BJ (cell line): Measurements from ENCODE around the gene PEX6. TPM values are rescaled to one million over a fixed set of nuclear protein-coding genes. Genes with fewer than 3 reads are reported as not detected.
A peak's percentile ranks its signal among the peaks of the same experiment; 100 is the strongest.
"Not testable (repeated sequence)": the region's sequence is repeated elsewhere in the genome, so short reads cannot be mapped to it uniquely, and the experiment has no call there.

Experiments used
- CTCF ChIA-PET: fragments of 350-600 bp; formaldehyde crosslinking; extraction: SDS; loops from one replicate; lab custom pipeline; 2021; ENCODE audit warnings: antibody characterized with exemption, inconsistent platforms; lab: Yijun Ruan, JAX
- POLR2A ChIA-PET: fragments of 300-600 bp; sonication (Branson Sonifier 250); formaldehyde crosslinking; extraction: SDS; loops from one replicate; lab custom pipeline; 2021; ENCODE audit warnings: antibody characterized with exemption; lab: Charles Lee
- DNase-seq: peaks from one replicate; pipeline ENCODE4 v3.0.0-alpha.2; 2011; ENCODE audit warnings: low read depth
- H3K27me3 ChIP-seq: 2 replicates; pipeline ENCODE4 v1.6.0; 2011; ENCODE audit warnings: low read length; ENCODE audit not compliant: control insufficient read depth, insufficient read depth
- H3K36me3 ChIP-seq: 2 replicates; pipeline ENCODE4 v1.5.1; 2011; ENCODE audit warnings: low read length; ENCODE audit not compliant: control insufficient read depth, insufficient read depth
- H3K4me3 ChIP-seq: 2 replicates; pipeline ENCODE4 v1.5.1; 2011; ENCODE audit warnings: low read depth, mild to moderate bottlenecking, control low read depth, low read length
- polyA plus RNA-seq: library from polyadenylated mRNA; depleted of rRNA; stranded (reverse); fragments of >200 nt; gene quantifications from 2 replicates; pipeline ENCODE4 v1.2.3, GENCODE V29; 2011
- TF ChIP-seq, protein P1 (sequence below): IDR thresholded peaks from 2 replicates; pipeline ENCODE4 v1.5.1; 2011; ENCODE audit warnings: low read depth, mild to moderate bottlenecking, control low read depth, inconsistent platforms, low read length, moderate library complexity; ENCODE audit not compliant: insufficient read depth

The PEX6 gene
- polyA plus RNA-seq, 1 experiment = 5.6 TPM

DNA sequence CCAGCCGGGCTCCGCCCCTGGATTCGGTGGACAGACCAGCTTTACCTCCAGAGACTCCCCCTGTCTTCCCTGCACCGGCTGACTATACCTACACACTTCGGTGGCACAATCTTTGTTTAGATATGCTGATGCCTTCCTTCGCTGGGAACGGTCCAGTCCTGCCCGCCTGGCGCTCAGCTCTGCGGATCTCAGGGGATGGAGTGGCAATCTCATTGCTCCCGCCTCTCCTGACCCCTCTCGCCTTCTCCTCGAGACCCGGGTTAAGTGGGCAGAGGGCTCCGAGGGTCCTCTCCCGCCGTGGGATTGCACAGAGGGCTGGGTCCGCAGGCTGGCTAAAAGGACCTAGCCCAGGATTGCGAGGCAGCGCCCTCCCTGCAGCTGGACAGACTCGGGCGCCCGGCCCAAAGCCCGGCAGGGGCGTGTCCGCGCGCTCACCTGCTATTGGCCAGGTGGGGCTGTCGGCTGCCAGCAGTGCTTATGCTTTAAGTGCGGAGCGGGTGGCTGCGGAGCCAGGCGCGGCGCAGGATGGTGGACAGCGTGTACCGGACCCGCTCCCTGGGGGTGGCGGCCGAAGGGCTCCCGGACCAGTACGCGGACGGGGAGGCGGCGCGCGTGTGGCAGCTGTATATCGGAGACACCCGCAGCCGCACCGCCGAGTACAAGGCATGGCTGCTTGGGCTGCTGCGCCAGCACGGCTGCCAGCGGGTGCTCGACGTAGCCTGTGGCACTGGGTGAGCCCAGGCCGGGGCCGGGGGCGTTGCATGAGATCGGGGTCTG is 18.6 kb downstream of the PEX6 start, which contains the start of gene GNMT:
Gene GNMT (plus strand): TSS at position 512 of the 777 bp plus-strand sequence. CDS start 14 bp downstream, at position 526.
- H3K36me3 ChIP-seq = peaks cover 9% of the 10 kb centered on the region
- no peaks in the 10 kb centered on the region for H3K27me3 ChIP-seq
- peak within 1 kb of the TSS; percentile 47 for H3K4me3 ChIP-seq
- ChIA-PET POLR2A (no interaction called here), CTCF (interaction anchor here (1.2 to 1.9 kb wide), 2 partner anchors 10 to 19 kb away, joined by 3 to 6 read pairs; no protein-coding TSS in a partner anchor)
- TF ChIP-seq, protein P1, sequence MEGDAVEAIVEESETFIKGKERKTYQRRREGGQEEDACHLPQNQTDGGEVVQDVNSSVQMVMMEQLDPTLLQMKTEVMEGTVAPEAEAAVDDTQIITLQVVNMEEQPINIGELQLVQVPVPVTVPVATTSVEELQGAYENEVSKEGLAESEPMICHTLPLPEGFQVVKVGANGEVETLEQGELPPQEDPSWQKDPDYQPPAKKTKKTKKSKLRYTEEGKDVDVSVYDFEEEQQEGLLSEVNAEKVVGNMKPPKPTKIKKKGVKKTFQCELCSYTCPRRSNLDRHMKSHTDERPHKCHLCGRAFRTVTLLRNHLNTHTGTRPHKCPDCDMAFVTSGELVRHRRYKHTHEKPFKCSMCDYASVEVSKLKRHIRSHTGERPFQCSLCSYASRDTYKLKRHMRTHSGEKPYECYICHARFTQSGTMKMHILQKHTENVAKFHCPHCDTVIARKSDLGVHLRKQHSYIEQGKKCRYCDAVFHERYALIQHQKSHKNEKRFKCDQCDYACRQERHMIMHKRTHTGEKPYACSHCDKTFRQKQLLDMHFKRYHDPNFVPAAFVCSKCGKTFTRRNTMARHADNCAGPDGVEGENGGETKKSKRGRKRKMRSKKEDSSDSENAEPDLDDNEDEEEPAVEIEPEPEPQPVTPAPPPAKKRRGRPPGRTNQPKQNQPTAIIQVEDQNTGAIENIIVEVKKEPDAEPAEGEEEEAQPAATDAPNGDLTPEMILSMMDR = no peak
- DNase-seq = no peak

DNA sequence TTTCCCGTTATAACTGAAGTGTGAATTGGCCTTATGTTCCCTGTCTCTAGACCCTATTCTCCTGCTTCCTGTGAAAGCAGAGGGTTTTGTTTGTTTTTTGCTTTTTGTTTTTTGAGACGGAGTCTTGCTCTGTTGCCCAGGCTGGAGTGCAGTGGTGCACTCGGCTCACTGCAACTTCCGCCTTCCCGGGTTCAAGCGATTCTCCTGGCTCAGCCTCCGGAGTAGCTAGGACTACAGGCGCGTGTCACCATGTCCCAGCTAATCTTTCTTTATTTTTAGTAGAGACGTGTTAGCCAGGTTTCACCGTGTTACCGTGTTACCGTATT is 19.1 kb downstream of the PEX6 start:
- TF ChIP-seq, protein P1 = no peak
- Histone ChIP-seq H3K4me3 (no peak overlapping the region), H3K27me3 (no peaks in the 10 kb centered on the region), H3K36me3 (peaks cover 6% of the 10 kb centered on the region)
- CTCF ChIA-PET = interaction anchor here (1.9 kb wide), 1 partner anchor 10 kb away, joined by 6 read pairs; no protein-coding TSS in a partner anchor
- no peak for DNase-seq
- POLR2A ChIA-PET = no interaction called here

- no peak for DNase-seq
- ChIA-PET POLR2A (interaction anchor here (0.7 kb wide), 1 partner anchor 100 kb away, joined by 3 read pairs; no protein-coding TSS in a partner anchor), CTCF (interaction anchor here (1.3 kb wide), 1 partner anchor 30 kb away, joined by 3 read pairs; no protein-coding TSS in a partner anchor)
- no peaks in the 10 kb centered on the region for H3K27me3 ChIP-seq
- no peak overlapping the region for H3K4me3 ChIP-seq
- peaks cover 3% of the 10 kb centered on the region; the same call in 1 of the 2 replicates for H3K36me3 ChIP-seq
- TF ChIP-seq, protein P1 = no peak
These were observed 20.9 kb downstream of the PEX6 start for GRCh38 chr6:42958125-42958524.

DNA sequence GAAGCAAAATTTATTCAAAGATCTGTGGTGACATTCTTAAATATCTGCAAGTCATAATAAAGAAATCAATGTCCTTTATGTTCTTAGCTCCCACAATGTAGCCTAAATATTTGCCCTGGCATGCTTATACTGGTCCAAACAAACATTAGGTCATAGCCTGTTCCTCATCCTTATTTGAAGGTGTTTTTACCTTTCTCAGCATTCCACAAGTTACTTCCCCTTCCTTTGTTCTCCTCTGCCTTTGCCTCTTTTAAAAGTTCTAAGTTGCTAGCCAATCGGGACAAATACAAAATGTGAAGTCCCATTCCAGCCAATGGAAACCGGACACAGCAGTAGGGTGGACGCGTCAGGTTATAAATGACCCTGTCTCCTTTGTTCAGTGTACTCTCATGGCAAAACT is 24.6 kb downstream of the PEX6 start:
- CTCF ChIA-PET, H3K36me3 ChIP-seq, H3K4me3 ChIP-seq, POLR2A ChIA-PET, DNase-seq, H3K27me3 ChIP-seq: not testable (repeated sequence)

GRCh38 chr6:42952389-42952788 is 26.6 kb downstream of the PEX6 start:
- TF ChIP-seq, protein P1 = no peak
- Histone ChIP-seq H3K27me3 (no peaks in the 10 kb centered on the region), H3K4me3 (no peak overlapping the region), H3K36me3 (no peaks in the 10 kb centered on the region)
- ChIA-PET POLR2A (no interaction called here), CTCF (interaction anchor here (1.0 kb wide), 1 partner anchor 12 kb away, joined by 3 read pairs; no protein-coding TSS in a partner anchor)
- no peak for DNase-seq
